Body of pancreas (tissue), 4 donors: ENCODE measurements around the gene RAPGEF4.

ENCODE experiments used
- CTCF ChIP-seq, 7 experiments: fragments of 450-650 bp in 4 of 7; fragments of 200-600 bp in 3 of 7; sonication (generic) in 3 of 7; IDR thresholded peaks; one replicate each; pipeline ENCODE4 v1.5.1; 2016 to 2019; ENCODE audit warnings: antibody characterized with exemption in 7 of 7
- POLR2A ChIP-seq, 3 donors: fragments of 450-650 bp; IDR thresholded peaks; one replicate each; pipeline ENCODE4 v1.6.1; 2016; ENCODE audit warnings: antibody characterized with exemption in 3 of 3, mild to moderate bottlenecking in 2 of 3

GRCh38 chr2:172957734-172958133, 222.1 kb downstream of the RAPGEF4 start:
- no peak for TF ChIP-seq CTCF (IDR thresholded peaks at IDR 0.05)
- TF ChIP-seq POLR2A (IDR thresholded peaks at IDR 0.05) = no peak
